ENCODE measurements around the gene NUDT10.
A peak's percentile ranks its signal among the peaks of the same experiment; 100 is the strongest.
"Not testable (repeated sequence)": the region's sequence is repeated elsewhere in the genome, so short reads cannot be mapped to it uniquely, and the experiment has no call there.

NUDT10 gene

DNA sequence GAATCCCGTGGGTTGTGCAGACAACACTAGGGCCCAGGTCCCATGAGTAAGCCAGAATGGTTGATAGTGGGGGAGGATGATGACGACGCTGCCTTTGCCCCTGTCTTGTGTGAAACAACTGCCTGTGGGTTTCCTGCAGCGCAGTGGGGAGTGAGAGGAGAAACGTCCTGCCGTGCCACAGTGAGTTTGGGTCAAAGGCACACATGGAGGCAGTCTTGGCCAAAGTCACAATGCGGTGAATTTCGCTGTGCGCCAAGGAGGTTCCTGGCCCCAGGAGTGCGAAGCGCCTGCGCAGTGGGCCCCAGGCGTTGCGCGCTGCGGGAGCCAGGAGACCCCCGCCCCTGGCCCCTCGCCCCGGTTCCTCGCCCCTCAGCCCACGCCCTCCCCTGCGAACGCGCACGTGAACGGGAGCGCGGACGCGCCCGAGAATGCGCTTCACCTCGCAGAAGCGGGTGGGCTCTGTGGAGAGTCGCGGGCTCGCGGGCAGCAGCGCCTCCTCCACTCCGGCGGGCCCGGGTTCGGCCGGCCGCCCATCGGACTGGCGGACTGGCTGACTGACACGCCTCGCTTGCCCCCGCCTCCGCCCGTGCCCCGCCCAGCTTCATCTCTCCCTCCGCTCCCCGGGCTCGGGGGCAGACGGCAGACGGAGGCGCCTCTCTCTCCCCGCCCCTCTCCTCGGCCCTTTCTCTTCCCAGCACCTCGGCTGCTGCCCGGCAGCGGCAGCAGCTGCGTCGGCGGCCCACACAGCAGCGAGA lies at the start of gene NUDT10:
TSS of gene NUDT10 (plus strand) at position 635 of the 755 bp plus-strand sequence. CDS start 144 bp downstream, outside the sequence.
- peak; percentile 2 for DNase-seq

- no peak for DNase-seq
Measured at GRCh38 chrX:51292421-51292820, 40.2 kb upstream of the NUDT10 start.

DNA sequence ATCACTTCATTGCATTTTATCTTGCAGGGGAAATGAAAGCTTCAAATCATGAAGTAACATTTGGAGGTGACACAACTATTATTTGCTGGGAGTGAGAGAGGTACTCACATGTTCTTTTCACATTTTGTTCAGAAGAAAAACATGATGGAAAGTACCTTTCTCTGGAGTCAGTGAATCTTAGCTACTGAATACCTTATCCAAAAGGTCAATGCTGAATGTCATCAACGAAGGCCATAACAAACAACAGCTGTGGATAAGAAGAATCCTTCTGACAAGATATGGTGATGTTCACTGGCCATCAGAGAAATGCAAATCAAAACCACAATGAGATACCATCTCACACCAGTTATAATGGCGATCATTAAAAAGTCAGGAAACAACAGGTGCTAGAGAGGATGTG lies 36.5 kb upstream of the NUDT10 start:
- DNase-seq = no peak

GRCh38 chrX:51316271-51316670 lies 16.4 kb upstream of the NUDT10 start:
- no peak for DNase-seq

DNA sequence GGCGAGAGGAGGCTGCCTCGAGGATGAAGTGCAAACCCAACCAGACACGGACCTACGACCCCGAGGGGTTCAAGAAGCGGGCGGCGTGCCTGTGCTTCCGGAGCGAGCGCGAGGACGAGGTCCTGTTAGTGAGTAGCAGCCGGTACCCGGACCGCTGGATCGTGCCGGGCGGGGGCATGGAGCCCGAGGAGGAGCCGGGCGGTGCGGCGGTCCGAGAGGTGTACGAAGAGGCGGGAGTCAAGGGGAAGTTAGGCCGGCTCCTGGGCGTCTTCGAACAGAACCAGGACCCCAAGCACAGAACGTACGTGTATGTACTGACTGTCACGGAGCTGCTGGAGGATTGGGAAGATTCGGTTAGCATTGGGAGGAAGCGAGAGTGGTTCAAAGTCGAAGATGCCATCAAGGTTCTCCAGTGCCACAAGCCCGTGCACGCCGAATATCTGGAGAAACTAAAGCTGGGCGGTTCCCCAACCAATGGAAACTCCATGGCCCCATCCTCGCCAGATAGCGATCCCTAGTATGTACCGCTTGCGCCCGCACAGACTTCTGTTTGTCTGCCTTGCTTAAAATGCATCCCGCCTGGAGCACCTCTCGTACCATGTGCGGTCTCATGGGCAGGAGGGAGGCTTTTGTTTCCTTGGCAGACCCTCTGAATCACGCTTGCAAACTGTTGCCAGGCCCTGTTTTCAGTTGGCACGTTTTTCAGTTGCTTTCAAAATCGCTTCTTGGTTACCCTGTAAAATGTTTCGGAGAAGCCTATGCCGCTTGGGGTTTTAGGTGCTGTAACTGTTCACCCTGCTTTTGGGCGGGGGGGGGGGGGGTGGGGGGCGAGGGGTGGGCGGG lies 542 bp downstream of the NUDT10 start:
- not testable (repeated sequence) for DNase-seq

DNA sequence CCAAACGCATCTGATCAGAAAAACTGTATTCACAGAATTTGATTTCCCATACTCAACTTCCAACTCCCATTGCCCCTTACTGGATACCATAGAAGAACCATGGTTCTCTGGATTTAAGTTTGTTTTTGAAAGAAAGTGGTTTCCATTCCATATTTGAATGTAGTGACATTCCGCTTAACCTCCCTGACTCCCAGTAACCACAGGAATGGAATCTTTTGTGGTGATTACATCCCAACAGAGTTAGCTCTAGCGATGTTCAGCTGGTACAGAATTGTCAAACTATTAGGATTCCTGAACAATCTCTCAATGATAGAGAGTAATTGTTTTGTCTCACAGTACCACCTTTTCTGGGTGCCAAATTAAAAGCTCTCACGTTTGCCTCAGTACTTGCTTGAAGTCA lies 1.7 kb downstream of the NUDT10 start:
- no peak for DNase-seq

- DNase-seq = peak; percentile 34
Measured at GRCh38 chrX:51336584-51336983, 4.0 kb downstream of the NUDT10 start.

- no peak for DNase-seq
Measured at GRCh38 chrX:51361251-51361650, 28.6 kb downstream of the NUDT10 start.

DNA sequence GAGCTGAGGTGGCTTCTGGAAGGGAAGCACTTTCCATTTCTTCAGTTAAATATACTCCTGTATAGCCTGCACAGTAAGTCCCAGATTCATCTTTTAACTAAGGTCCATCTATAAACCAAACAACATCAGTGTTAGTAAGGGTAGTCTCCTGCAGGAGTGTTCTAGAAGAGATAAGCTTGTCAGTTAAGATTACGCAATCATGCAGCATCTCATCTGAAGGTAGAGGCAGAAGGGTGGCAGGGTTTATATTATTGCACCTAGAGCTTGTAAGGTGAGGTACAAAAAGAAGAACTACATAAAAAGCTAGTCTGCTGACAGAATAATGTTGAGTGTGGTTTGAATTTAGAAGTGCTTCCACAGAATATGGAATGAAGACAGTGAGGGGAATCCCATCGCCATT lies 44.0 kb downstream of the NUDT10 start:
- no peak for DNase-seq
